ENCODE data around the gene COG6.

COG6 gene

DNA sequence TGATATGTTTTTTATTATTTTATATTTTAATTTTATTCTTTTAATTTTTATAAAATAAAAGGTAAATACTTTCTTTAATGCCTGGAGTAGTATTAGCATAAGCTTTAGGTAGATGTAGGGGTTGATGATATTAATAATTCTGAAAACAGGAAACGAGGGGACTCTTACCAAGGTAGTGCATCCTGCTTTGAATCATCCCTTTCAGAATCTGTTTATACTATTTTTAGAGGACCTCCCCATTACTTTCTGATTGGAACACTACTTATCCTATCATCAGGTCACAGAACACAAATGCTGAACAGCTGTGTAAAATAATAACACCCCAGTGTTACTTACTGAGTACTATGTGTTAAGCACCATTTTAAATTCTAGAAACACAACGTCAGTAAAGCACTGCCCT is 27.3 kb downstream of the COG6 start:
- DNase-seq, result no peak

DNA sequence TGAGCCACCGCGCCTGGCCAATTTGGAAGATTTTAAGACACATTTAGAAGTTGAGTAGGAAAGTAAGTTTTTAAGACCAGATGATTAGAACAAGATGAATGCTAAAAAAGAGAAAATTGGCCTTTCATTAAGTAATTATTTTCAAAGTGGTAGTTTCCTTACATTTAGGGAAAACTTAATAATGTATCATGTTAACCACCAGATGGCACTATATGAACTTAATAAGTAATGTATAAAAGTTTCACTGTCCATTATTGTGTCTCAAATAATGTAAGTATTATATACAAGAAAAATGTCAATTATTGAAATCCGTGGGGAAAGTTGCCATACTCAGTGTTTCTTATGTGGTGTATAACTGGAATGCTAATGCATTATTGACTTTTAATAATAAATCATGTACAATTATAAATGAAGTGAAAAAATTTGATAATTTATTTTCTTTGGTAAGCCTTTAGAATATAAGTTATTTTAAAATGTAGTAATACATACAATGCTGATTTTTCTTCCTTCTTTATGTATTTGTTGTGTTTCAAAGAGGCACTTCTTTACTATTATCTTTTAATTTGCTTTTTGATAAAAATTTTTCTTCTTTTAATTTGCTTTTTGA is 29.2 kb downstream of the COG6 start:
- DNase-seq, result peak; percentile 1

DNA sequence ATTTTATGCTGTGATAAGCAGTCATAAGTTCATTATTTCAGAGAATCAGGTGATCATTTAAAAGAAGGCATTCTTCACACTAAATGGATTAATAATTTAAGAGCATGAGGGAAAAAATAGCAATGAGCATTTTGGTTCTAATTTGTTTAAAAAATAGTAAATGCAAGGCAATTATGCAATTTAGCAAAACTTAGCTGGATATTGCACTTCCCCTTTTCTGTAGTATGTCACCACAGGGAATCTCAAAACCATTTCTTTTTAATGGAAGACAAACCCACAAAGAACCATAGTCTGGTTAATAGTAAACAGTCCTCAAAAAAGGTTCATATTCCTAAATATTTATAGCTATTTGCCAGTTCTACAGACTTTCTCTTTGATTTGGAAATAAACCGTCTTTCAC is 30.2 kb downstream of the COG6 start:
- DNase-seq, result no peak

DNA sequence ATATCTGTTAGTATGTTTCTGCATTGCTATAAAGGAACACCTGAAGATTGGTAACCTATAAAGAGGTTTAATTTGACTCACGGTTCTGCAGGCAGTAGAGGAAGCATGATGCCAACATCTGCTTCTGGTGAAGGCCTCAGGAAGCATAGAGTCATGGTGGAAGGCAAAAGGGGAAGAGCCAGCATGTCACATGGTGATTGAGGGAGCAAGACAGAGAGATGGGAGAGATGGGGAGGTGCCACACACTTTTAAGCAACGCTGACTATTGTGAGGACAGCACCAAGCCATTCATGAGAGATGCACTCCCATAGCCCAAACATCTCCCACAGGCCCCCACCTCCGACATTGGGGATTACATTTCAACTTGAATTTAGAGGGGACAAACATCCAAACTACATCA is 32.8 kb downstream of the COG6 start:
- peak; percentile 22 for DNase-seq

GRCh38 chr13:39688699-39689405 is 33.4 kb downstream of the COG6 start:
- no peak for DNase-seq

- DNase-seq, result no peak
These were observed 37.4 kb downstream of the COG6 start for GRCh38 chr13:39692660-39693438.

GRCh38 chr13:39699274-39699673 is 43.8 kb downstream of the COG6 start:
- no peak for DNase-seq

DNA sequence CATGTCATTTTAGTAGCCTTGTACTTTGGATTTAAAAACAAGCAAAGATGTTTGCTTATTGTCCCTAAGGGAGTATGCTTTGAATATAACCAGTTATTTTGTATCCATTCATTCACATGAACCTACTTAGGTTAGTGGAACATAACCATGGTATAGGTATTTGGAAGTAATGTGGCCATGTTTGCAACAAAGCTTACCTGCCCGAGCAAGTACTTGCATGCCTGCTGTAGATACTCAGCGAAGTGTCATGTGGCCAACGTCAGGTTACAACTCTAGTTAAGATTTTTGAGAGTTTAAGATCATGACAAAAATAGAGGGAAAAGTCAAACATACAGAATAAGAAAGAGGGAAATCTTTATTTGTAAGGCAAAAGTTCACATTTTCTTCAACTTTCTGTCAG is 57.2 kb downstream of the COG6 start:
- DNase-seq, result no peak

DNA sequence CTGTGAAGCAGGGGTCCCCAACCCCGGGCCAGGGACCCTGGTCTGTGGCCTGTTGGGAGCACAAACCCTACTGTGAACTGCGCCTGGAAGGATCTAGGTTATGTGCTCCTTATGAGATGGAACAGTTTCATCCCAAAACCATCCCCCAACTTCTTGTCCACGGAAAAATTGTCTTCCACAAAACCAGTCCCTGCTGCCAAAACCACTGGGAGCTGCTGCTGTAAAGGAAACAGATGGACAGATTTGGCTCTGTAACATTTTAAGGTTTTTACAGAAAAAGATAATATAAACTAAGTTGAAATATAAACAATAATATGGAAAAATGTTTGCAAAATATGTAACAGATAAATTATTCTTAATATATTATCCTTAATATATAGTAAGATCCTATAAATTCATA is 73.7 kb downstream of the COG6 start:
- no peak for DNase-seq

- no peak for DNase-seq
These were observed 79.5 kb downstream of the COG6 start for GRCh38 chr13:39734952-39735351.

DNA sequence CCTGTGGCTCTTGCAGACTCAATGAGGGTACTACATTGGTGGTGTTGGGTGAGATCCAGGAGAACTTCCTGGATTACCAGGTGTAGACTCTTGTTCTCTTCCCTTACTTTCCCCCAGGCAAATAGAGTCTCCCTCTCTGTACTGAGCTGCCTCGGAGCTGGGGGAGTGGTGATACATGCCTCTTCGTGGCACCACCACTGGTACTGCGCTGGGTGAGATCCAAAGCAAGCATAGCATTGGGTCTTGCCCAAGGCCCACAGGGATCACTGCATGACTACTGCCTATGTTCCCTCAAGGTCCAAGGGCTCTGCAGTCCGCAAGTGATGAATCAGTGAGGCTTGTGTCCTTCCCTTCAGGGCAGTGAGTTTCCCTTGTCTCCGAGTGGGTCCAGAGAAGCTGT is 81.6 kb downstream of the COG6 start:
- DNase-seq, result no peak

DNA sequence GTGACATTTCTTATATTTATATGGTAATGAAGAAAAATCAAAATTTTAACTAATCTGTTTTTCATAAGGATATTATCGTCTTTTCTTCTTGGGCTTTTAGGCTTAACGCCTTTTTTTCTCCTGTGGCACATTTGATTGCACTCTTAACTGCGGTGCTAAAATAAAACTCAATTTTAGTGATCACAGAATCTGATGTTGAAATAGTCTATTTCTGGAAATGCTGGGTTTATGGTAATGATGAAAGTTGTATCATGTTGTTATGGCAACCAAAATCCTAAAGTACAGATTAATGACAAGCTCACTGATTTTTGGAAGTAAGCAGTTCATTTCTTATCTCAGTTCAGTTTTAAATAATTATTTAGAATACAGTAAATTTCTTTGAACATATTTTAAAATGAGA is 85.3 kb downstream of the COG6 start:
- DNase-seq, result no peak

DNA sequence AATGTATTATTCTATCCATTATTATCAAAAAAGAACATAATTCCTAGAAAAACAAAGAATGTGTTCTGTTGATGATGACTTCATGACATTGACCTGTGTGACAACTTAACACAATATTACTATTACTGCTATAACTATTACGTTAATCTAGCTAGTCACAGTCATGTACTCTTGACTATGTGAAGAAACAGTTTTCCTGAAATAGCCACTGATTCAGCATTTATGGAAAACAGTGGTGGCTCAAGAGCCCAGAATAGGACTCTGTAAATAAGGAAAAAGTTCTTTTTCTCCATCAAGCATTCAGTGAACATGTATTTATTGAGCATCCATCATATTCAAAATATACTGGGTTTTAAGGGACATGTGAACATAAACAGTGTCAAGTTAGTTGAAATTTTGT is 93.5 kb downstream of the COG6 start:
- DNase-seq, result no peak

DNA sequence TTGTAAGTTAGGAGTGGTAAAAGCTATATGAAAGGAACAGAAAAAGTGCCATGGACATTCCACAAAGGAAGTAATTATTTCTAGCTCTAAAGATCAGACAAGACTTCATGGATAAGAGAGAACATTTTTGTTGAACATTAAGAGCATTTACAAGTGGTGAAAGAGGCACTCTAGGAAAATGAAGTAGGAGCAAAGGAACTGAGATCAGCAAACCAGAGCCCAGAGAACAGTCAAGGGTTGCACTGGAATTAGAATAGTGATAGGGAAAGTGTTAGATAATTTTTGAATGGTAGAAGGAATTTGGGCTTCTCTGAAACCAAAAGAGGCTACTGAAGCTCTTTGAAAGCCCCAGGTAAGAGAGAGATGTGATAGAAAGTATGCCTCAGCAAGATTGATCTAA is 94.1 kb downstream of the COG6 start:
- no peak for DNase-seq

GRCh38 chr13:39751805-39752204 is 96.3 kb downstream of the COG6 start:
- DNase-seq, result no peak

DNA sequence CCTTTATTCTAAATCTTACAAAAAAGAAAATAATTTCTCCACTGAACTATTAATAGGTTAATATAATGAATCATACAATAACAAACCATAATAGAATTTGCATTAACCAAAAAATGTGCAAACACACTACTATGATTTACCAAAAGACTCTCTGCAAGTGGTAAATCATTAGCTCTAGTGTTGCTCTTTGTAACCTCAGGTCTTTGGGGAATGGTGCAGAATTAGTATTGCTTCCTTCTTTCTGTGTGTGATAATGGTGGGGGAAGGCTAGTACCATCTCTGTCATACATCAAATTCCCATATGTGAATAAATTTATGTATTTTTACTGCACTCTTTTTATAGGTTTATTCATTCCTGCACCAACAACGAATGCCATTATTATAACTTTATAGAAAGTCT is 105.1 kb downstream of the COG6 start:
- no peak for DNase-seq

DNA sequence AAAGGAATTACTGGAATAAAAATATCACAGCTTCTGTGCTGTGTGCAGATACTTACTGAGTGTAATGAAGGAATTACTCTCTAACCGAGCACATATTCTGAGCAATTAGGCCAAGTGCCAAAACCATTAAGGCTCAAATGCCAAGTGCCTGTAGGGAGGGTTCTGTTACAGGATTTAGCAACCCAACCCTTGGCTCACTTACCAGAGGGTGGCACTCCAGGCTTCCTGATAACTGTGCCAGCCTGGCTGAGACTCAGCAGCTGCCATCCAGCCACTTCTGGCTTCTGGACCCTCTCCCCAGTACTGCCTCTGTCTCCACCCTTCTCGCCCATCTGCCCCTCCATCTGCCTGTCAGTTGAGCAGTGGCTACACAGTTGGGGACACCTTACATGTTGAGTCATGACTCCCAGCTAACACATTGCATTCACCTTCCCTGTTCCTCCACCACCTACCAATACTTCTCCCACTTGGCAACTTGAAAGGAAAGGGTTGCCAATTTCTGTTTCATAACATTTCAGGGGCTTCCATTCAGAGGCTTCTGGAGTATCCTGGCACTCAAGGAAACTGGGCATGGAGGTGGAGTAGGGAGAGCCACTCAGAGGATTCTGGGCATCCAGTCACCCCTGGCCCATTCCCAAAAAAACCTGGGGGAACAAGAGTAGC is 110.5 kb downstream of the COG6 start:
- DNase-seq, result no peak

DNA sequence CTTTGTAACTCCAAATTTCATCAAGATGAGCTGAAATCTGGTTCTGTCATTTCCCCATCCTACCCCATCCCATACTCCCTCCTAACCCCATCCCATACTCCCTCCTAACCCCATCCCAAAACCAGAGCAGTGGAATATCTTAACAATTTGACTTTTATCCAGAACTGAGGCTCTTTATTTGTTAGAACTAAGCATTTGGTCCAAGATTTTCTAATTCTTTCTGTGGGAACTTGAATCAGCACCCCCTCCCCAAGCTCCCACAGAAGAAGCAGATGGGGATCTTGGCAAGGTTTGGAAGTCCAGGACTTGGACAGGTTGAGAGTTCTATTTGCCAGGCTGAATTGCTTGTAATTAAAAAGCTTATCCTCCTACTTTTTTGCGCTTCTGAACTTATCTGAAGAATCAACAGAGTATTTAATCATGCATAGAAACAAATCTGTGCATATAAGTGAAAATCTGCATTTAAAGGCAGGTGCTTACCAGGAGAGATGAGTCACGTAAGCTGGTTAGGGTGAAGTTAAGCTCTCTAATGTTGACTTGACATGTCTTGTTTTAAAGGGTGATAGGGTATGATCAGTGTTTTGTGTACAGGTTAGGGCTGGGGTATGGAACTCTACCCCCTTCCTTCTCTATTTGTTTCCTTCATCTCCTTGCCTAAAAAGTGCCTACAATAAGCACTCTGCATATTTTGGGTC is 111.1 kb downstream of the COG6 start:
- no peak for DNase-seq

DNA sequence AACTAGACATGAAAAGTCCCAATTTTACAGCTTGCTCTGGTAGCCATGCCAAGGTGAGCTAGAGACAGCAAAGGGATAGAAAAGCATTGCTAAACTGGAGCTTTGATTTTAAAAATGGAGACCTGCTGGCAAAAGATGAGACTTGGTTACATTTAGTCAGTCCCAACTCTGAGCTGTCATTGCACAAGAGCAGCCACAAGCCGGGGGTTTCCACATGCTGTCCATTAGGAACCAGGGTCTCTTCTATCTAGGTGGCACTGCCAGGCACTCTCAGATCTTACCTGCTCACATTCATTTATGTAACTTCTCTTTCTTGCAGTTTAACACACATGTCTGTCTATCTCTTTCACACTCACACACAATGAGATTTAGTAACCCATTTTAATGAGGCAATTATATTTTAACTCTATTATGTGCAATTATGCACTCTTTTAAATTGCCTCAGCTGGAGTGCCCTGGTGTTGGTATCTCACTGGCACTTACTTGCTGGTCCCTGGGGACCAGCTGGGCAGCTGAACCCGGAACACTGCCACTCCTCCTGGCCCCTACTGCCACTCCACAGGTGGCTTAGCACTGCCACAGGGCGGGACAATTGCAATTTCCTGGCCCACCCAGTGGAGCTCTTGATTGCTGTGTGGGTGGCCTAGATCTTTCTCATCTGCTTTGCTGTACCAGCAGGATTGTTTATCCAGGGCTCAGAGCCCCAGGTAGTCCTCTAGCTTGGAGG is 112.5 kb downstream of the COG6 start:
- no peak for DNase-seq

GRCh38 chr13:39768962-39769361 is 113.5 kb downstream of the COG6 start:
- DNase-seq, result no peak

- DNase-seq, result no peak
These were observed 115.0 kb downstream of the COG6 start for GRCh38 chr13:39770221-39771090.
